NCI-H187 (cell line): Measurements from ENCODE around the gene LMCD1.

ENCODE experiments used
- DNase-seq, 2 experiments: peaks; one replicate each; lab custom pipeline; 2025; lab: John Stamatoyannopoulos, UW

Gene LMCD1

DNA sequence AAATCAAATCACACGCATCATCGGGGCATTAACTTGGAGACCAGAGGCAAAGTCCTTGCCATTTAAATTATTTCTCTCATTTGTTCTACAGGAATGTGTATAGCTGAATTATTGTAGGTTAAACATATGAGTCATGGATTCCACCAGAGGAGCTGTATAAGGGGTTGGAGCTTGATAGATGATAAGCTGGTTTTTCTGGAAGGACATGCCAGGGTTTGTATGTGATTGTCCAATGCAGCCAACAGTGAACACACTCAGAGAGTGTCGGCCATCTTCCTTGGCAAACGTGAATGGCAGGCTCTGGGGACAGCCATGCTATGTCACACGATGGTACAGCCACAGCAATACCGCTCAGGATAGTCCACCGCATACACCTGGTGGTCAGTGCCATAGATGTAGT is 117.9 kb downstream of the LMCD1 start:
- DNase-seq: no peak

DNA sequence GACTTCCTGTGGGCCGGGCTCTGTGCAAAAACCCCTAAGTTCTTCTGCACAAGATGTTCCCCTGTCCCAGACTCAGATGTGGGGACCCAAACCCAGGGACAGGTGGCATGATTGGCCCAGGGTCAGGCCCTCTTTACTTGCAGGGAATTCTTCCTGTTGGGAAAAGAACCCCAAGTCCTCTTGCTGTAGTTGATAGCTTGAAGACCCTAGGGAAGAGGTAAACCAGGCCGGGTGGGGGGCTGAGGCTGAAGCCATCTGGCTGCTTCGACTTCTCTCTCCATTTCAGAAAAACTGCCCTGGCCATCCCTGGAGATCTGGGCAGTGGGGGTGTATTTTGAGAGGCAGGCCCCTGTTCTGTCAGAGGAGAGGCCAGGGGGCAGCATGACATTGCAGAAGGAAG is 119.5 kb downstream of the LMCD1 start:
- DNase-seq: no peak

GRCh38 chr3:8621872-8622271 is 120.2 kb downstream of the LMCD1 start:
- DNase-seq: no peak

GRCh38 chr3:8622873-8623691 is 121.5 kb downstream of the LMCD1 start:
- DNase-seq: no peak

DNA sequence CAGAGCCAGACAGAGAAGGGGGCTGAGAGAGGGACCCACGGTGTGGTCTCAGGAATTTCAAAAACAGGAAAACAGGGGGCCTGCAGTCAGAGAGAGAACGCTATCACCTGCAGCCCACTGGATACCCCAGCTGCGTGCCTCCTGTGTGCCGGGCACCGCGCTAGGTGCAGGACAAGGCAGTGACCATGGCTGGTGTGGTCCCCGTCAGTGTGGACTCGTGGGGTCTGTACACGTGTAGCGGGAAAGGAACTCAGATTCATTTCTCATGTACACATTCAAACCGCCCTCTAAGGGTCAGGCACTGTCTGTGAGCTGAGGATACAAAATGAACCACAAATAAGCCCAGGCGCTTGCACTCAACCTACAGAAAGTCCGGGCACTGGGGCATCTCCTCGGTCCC is 122.1 kb downstream of the LMCD1 start:
- DNase-seq: no peak
